Left kidney (tissue), 2 donors: ENCODE results near the gene GPR3. TPM values are rescaled to one million over a fixed set of nuclear protein-coding genes. Genes with fewer than 3 reads are reported as not detected.

ENCODE experiments used
- DNase-seq: peaks from one replicate; pipeline ENCODE4 v3.0.0-alpha.2; 2013
- polyA plus RNA-seq: library from polyadenylated mRNA; unstranded; fragments of 120-200 nt; gene quantifications from one replicate; pipeline ENCODE4 v1.2.1, GENCODE V29; 2013; ENCODE audit not compliant: insufficient read length

The GPR3 gene
- polyA plus RNA-seq, 1 donor = 1.0 TPM

DNA sequence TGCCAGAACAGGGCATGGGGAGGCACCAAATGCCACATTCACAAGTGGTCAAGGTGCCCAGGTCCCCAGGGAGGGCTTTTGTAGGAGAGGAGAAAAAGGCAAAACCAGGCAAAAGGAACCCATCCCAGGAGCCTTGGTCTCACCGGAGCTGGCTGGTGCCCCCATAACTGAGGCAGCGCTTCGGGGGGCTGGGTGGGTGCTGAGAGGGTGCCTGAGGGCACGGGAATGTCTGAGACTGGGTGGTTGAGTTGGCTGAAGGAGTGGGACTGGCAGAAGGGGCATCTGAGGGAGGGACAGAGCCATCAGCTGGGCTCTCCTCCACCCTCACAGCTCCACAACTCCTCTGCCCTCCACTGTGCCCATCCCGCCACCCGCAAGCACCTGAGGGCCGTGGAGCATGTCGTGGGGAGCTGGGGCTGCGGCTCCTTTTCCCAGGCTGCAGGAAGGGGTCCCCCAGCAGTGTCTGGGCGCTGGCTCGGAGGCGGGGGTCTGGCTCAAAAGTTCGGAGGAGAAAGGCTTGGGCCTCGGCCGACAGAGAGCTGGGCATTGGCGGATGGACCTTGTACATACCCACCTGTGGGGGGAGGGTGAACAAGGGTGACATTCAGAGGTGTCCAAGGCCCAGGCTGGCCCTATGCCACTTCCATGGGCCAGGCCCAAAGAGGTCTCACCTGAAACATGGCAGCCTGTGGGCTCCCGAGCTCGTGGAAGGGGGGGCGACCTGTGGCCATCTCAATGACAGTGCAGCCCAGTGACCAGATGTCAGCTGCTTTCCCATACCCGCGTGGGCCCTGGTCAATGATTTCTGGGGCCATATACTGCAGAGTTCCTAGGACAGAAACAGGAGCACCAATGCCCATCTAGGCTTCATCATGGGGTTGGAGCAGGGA lies 34.1 kb upstream of the GPR3 start:
- no peak for DNase-seq

DNA sequence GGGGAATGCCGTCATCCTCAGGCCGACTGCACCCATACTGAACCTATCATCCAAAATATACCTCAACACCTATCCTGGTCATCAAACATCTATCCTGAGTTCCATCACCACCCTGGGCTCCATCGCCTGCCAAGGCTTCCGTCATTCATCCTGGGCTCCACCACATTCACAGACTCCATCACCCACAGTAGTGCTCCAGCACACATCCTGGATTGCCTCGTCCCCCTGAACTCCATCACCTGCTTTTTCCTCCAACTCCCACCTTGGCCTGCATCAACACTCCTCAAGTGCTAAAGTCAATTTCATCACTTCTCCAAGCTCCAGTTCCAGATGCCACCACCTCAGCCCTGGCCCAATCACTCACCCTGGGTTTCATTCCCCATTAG lies 33.5 kb upstream of the GPR3 start:
- DNase-seq = no peak

DNA sequence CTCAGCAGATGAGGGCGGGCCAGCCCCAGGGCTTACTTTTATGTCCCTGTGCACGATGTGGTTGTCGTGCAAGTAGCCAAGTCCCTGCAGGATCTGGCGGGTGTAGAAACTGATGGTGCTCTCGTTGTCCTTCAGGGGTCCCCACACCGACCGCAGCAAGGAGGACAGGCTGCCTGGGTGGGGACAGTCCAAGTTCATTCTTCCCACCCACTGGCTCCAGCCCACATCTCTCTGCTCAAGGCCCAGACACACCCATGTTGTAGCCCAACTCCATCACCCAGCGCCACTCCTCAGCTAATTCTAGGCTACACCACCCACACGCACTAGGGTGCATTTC lies 32.6 kb upstream of the GPR3 start:
- DNase-seq = no peak

DNA sequence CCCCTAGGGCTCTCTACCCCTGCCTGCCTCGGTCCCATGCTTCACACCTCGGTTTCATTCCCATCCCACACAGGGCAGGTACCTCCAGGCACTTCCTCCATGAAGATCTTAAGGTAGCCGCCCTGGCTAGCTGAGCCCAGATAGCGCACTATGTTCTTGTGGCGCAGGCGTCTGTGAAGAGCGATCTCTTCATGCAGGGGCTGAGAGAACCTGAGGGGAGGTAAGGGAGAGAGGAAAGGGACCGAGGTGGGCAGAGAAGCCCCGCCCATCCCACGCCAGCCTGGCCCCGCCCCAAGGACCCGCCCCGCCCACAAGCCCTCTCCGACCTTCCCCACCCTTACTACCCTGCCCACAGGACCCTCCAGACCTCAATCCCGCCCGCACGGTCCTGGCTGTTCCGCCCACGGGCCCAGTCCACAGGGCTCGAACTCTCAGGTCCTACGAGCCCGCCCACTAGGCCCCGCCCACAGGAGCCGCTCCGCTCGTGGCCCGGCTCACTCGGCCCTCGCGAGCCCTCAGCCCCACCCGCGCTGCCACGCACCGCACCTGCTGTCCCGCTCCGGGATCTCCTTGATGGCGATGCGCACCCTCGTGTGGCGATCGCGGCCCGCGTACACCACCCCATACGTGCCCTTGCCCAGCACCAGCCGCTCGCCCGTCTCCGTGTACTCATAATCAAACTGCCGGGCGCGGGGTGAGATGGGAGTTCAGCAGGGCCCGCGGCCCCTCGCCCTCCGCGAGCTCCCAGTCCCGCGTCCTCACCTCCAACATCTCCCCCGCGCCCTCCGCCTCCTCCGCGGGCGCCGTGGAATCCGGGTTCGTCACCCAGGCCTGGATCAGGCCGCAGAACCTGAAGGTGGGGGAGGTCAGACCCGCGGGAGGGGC lies 32.0 kb upstream of the GPR3 start:
- no peak for DNase-seq

DNA sequence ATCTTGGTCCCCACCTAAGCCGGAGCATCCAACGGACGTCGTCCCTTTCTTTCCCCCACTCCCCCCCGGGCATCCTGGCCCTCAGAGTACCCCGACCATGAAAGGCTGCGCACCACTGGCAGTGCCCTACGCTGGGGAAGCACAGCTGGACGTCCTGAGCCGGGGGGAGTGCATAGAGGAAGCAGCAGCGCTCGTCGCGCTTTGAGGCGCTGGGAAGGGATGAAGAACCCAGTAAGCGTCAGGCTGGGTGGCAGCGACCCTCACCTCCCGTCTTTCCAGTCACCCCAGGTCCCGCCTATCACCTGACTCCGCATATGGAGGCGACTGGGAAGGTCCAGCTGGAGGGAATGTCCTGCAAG lies 31.4 kb upstream of the GPR3 start:
- DNase-seq = no peak

DNA sequence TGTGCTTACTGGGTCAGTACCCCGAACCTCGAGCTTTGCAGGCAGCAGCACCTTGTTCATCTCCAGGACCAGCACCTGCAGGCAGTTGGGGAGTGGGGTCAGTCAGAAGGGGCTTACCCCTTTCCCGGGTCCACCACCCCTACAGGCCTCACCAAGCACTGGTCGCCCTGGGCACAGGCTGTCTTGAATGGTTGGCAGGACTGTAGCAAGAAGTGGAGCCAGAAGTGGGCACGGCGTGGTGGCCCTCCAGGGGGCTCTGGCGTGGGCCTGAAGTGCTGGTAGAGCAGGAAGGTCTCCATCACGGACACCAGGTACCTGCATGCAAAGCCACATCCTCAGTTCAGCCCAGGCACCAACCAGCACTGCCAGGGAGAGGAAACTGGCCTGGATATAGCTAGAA lies 30.9 kb upstream of the GPR3 start:
- no peak for DNase-seq

DNA sequence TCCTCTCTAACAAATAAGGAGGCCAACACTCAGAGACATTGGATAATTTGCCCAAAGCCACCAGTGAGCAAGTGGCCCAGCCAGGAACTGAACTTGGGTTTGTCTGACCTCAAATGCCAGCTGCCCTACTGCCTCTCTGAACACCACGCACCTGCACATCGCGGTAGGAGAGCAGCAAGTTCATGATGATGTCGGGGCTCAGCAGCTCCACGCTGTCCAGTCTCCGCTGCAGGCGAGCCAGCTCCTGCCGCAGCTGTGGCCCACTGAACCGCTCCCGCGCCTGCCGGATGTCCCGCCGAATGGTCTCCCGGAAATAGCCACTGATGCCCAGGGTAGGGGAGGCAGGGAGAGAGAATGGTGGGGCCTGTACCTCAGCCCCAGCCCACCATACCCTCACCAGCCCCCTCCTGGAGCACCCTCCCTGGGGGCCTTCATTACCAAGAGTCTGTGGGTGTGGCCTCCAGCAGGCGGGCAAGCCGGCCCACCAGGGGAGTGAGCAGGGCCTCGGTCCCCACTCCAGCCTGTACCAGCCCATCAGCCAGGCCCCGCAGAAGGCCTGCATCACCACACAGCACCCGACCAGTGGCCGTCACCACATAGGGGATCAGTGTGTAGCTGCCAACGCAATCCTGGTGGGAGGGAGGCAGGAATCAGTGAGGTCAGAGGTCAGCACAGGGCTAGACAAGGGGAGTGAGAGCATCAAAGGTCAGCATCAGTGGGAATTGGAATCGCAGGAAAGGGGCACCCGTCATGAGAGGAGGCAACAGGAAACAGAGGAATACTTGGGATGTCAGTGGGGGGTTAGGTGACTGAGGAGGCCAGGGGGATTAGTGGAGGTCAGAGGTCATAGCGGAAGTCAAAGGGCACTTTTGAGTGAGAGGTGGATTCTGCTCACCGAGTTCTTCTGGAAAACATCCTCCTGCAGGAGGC lies 28.4 kb upstream of the GPR3 start:
- DNase-seq = no peak

DNA sequence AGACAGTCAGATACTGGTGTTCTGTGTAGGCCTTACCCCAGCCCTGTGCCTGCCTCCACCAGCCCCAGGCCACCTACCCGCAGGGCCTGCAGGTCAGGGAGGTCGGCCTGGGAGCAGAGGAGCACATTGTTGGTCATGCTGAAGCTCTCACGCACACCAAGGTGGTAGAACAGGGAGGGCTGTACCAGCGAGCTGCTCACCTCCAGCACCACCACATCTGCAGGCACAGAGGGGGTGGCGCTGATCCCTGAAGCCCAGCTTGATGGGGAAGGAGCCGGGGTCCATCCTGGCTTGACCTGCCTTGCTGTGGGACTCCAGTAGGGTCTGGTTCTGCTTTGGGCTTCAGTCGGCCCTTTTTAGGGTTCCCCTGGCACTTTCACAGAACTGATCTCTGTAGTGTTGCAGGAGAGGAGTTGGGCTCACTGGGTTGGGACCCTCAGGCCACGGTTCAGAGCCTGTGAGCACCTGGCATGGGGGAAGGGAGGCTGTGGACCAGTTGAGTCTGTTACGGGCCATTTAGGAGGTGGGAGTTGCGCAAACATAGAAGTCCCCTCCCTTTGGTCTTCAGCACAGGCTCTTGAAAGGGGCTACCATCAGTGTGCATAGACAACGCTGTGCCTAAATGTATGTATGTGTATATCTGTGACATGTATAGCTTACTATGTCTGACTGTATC lies 27.6 kb upstream of the GPR3 start:
- DNase-seq = no peak

DNA sequence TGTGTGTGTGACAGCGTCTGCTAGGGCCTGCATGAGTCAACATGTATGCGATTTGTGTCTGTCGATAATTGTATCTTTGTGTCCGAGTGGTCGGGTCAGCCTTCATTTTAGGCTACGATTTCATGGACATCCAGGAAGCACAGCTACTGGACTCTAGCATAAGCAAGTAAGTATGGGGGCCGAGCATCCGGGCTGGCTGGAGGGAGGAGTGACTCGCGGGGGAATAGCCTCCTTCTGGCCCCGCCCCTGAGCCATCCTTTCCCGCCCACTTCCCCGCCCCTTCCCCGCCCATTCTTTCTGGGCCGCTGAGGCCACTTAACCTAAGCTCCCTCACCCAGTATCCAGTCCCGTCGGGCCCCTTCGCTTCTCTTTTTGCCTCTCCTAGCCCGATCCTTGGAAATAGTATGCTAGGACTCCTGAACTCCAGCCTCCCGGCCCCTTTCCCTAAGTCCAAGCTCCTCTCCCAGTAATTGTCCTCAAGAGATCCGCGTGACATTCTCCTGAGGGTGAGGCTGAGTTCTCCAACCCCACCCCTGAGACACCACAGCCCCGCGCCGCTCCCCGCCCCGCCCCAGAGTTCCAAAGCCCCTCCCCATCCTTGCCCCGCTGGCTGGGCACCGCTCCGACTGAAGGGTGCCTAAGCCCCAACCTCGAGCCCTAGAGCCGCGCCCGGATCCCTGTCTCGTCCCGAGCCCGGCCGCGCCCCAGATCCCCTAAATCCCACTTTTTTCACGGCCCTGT lies 26.9 kb upstream of the GPR3 start:
- DNase-seq = peak; percentile 87

DNA sequence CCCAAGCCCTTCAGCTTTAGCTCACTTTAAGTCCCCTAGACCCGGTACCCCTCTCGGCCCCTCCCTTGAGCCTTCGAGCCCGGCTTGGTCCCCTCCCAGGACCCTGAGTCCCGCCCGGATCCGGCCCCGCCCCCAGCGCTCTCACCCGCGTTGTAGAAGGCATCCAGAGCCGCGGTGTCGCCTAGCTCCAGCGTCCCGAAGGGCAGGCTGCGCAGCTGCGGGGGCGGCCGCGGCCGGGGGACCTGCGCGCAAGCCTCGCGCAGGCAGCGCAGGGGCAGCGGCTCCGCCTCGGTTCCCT lies 26.4 kb upstream of the GPR3 start:
- DNase-seq = peak; percentile 75

DNA sequence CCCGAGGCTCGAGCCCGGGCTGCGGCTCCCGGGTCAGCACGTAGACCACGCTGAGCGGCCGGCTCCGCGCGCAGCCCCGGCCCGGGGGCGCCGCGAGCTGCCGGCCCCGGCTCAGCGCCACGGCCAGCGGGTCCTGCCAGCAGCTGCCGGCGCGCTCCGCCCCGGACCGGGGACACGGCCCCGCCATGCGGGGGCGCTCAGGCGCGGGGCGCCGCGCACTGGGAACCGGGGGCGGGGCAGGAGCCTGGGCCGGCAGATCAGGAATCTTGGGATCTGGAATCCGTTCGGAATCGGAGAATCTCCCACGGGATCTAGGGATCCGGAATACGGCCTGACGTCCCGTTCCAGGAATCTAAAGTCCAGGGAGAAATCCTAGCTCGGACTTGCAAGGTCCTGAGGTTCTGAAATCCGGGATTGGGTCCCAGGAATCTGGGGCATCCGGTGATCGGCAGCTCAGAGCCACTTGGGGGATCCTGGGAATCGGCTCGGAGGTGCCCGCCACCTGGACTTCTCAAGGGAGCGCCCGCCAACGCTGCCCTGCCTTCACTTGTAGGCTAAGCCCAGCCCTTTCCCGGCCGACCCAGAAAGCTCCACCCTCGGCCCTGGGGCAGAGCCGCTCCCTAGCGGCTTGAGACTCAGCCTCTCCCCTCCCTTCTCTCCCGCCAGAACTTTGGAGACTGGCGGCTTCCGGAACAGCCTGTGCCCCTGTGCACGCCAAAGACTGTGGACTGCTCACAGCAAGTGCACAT lies 25.8 kb upstream of the GPR3 start, which contains the start of gene MAP3K6:
Gene MAP3K6 (minus strand): TSS at position 551 of the 749 bp plus-strand sequence. CDS start 364 bp downstream, at position 187.
- peak; percentile 73 for DNase-seq

DNA sequence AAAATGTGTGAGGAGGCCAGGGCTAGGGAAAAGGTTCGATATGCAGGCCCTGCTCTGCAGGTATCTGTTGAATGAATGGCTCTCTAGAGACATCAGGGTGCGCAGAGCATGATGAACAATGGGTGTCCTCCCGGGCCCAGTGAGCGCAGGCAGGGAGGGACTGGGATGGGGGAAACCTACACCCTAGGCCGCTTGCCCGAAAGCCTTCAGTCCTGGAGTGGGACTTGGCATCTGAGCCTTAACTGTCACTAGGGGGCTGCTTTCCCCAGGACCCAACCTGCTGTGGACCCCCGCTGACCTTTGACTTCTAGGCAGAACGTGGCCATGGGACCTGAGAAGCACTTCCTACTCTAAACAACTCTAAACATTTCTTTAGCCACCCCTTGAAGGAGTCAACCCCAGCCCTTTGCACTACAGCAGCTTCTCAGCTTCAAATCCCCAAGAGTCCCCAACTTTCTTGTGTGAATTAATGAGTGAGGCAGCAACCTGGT lies 25.2 kb upstream of the GPR3 start:
- no peak for DNase-seq

DNA sequence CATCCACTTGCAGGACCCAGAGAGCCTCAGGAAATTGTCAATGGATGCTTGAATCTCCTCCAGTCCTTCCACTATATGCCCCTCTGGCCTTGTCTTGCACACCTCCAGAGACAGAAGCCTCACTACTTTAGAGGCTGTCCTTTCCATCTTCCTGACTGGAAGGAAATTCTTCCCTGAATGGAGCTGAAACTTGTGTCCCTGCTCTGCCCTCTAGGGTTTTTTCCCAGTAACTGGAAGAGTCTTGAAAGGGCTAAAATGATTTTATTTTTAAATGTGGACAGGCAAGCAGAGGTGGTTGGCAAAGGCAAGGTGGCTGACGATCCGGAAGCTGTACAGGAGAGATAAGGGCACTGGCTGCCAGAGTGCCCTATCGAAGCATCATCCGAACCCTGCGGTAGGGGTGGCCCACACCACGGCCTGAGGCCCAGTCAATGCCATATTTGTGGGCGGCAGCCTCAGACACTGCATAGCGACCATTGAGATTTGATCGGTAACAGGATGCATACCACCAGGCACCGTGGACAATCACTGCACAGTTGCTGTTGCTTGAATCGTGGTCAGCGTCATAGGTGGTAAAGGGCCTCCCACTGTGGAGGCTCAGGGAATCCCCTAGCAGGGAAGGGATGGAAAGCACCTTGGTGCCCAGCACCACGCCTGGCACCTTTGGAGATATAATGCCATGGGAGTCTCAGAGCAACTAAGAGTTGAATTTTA lies 23.4 kb upstream of the GPR3 start:
- DNase-seq = no peak

DNA sequence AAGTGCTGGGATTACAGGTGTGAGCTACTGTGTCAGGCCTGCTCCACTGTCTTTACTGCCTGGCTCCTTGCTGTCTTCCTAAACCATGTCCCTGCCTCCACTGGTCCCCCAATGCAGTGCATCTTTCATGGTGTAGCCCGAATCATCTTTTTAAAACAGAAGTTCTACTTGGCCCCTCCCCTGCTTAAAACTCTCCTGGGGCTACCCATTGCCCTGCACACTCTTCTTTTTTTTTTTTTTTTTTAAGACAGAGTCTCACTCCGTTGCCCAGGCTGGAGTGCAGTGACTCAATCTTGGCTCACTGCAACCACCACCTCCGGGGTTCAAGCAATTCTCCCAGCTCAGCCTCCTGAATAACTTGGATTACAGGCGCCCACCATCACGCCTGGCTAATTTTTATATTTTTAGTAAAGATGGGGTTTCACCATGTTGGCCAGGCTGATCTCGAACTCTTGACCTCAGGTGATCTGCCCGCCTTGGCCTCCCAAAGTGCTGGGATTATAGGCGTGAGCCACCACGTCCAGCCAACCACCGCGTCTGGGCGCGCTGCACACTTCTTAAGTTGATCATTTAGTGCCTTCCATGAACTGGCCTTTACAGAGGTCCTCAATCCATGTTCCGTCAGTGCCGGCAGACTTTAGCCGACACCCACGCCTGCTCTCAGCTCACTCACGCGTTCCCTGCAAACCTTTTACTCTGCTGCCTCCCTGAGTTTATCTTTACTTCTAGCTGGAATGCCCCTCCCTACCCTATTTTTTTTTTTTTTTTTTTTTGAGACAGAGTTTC lies 20.2 kb upstream of the GPR3 start:
- no peak for DNase-seq

DNA sequence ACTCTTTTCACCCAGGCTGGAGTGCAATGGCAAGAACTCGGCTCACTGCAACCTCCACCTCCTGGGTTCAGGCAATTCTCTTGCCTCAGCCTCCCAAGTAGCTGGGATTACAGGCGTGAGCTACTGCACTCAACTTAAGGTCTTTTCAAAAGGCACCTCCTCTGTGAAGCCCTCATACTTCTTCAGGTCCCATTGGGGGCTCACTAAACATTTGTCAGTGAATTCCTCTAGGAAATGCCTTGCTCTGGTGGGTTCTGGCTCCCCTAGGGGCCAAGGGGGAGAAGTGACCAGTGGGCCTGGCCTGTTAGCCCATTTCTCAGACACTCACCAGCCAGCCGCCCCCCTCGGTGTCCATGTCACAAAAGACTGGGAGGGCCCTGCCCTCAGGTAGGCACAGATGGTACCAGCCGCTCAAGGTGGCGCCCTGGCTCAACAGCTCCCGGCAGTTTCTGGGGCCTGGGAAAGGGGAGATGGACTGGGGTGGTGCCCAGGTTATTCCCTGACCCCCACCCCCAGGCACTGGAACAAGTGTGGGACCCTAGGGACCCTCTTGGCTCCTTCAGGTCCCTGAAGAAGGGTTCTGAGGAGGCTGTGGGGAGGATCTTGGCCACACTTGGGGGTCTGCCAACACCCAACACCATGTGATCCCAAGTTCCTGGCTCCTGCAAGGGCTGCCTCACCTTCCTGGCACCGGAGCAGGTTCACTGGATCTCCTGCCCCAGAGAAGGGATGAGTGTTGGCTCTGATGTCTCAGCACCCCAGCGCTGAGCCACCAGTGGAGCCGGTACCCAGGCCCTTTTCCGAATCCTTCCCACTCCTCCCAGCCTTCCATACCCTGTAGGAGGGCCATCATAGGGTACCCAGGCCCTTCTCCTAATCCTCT lies 19.4 kb upstream of the GPR3 start:
- no peak for DNase-seq

DNA sequence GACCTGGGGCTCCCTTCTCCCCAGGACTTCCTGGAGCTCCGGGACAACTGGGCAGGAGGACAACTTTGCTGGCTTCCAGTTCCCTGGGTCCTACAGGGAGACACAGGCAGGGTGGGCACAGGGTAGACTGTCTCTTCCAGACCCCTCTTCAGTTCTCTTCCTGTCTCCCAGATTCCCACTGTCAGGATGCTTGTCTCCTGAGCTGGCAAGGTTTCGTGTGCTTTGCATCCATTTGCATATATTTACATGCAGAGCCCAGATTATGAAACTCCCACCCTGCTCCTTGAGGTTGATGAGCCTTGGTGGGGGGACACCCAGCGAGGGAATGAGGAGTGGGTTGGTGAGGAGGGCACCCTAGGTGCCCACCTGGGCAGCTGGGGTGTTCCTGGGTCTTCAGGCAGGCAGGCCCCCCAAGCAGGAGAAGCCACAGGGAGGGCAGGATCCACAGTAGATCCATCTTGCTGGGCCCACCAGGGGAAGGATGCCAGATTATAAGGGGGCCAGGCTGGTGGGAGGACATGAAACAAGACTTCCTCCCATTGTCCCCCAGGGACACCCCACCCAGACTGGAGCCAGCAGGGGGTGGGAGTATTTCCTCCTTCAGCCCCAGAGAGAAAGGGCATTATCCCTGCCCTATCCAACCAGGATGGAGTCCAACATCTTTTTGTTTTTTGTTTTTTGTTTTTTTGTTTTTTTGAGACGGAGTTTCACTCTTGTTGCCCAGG lies 17.9 kb upstream of the GPR3 start, which contains the start of gene FCN3:
Gene FCN3 (minus strand): TSS at position 463 of the 725 bp plus-strand sequence. CDS start 6 bp downstream, at position 457.
- DNase-seq = no peak
